GM21786 (cell line): ENCODE measurements around the gene HOXC5.
"Not testable (repeated sequence)": the region's sequence is repeated elsewhere in the genome, so short reads cannot be mapped to it uniquely, and the experiment has no call there.

Source experiments
- ATAC-seq: cut with Tn5 transposase; IDR thresholded peaks from one replicate; pipeline ENCODE4 v1.9.1; 2021; ENCODE audit not compliant: unreplicated experiment

HOXC5 gene

DNA sequence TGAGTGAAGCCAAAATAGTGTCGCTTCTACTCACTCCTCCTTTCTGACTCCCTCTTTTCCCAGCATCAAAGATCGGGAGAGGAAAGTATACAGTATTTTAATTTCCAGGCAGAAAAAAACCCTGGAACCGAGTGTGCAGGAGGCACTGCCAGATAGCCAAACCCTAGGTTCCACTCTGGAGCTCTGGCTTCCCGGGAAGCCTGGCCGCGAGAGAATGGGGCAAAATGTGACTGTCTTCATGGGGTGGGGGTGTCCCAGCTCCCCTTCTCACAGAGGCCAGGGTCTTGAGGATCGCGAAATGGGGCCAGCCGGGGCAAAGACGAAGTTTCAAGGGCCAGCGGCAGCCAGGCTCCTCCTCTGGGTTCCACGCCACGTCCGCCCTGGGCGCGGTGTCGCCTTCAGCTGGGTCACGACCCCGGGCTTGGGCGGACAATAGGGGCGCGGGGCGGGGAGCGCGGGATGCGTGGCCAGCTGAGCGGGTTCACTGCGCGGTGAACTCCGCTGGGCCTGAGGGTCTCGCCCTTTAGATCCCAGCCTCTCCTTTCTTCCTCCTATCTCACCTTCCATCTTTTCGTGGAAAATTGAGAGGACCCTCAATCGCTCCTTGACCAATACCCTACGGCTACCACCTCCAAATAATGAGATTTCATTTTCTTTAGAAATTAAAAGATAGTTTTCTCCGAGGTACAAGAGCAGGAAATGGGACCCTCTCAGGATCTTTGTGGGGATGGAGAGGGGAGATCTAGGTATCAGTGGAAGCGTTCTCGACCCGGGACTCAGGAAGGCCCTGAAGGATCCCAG is 27.5 kb downstream of the HOXC5 start:
- no peak for ATAC-seq

DNA sequence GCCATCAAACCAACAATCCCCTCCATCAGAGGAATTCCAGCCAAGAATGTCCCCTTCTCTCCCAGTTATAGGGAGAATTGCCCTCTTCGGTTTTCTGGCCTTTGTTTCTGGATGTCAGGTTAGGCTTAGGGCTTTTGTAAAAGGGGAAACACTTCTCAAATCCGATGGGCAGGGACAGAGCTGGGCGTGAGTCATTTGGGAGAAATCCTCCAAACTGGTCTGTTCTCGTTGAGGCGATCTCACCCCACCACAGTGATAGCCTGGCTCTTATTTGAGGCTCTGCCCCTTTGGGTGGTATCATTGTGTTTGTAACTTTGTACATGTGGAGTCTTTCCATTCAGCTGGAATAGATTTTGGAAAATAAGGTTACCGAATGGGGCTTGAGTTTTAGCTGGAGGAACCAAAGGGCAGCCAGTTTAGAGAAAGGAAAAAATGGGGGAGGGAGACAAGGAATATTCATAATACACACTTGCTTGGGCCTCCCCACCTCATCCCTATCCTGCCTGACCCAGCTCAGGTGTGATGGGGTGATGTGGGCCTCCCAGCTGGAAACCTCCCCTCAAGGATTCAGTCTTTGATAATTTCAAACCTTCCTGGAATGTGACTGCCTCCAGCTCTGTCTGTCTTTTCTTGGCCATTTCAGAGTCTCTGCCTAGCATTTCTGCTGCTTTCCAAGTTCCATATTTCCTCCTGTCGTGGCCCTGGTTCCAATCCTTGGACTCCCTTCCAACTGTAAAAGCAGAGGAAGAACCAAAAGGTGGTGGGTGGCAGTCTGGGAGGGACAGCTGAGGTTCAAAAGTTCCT is 28.3 kb downstream of the HOXC5 start:
- no peak for ATAC-seq

DNA sequence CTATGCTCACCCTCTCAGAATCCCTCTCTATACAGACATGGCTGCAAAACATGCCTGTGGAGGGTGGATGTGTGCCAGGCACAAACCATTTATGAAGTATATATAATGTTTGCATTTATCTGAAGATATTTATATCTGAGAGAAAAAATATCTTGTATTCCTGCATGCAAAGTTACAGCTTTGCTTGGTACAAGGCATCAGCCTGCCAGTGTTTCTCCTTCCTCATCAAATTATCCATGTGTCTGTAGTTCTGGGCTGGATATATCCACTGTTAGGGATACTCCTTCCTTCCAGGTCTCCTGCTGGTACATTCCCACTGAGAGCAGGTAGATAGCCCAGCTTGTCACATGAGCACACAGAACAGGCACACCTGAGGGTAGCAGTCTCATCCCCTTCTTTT is 32.8 kb downstream of the HOXC5 start:
- no peak for ATAC-seq

DNA sequence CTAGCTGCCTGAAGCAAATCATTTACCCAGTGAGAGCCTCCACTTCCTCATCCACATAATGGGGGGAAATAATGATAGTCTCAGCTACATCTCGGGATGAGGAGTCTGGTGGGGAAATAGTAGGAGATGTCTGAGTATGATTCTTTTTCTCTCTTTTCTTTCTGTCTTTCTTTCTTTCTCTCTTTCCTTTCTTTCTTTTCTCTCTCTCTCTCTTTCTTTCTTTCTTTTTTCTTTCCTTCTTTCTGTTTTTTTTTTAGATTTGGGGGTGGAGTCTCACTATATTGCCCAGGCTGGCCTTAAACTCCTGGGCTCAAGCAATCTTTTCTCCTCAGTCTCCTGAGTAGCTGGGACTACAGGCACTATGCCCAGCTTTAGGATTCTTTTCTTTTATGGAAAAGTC is 33.6 kb downstream of the HOXC5 start:
- ATAC-seq = no peak

DNA sequence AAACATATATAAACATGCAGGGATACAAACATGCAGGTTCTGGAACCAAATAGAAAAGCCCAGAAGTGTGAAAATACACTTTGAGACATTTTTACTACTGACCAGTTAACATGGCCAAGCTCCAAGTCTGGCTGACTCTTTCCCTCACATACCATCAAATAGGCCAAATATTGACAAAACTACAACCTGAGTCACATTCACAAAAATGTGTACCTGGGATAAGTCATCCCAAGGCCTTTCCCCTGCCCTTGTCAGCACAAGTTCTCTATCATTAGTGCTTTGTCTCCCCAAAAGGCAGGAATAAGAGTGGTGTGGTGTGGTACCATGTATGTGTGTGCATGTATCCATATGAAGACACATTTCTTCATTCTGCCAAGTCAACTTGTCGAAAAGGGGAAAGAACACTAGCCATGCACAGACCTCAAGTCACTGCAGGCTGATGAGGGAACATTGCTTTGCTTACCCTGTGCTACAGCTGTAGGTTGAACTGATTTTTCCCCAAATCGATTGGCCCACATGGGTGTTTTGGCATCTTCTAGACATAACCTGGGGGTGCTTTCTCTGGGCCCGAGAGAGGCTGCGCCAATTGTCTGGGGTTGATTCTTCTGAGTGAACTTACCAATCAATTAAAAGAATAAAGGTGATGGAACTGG is 35.7 kb downstream of the HOXC5 start:
- no peak for ATAC-seq

DNA sequence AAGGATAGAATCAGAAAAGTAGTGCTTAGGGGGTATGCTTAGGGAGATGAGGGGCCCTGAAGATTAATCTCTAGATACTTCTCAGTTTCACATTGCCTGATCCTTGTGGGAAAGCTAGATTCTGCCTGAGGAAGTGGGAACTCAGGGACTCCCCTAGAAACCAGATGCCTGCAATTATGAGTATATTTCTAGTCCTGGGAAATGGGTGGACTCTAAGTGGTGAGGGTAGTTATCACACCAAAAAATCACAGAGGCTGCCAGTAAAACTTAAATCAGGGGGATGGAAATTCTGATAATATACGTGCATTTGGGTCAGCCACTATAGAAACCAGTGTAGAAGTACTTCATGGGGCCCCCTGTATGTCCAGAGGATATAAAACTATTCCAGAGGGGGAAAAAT is 39.1 kb downstream of the HOXC5 start:
- no peak for ATAC-seq

DNA sequence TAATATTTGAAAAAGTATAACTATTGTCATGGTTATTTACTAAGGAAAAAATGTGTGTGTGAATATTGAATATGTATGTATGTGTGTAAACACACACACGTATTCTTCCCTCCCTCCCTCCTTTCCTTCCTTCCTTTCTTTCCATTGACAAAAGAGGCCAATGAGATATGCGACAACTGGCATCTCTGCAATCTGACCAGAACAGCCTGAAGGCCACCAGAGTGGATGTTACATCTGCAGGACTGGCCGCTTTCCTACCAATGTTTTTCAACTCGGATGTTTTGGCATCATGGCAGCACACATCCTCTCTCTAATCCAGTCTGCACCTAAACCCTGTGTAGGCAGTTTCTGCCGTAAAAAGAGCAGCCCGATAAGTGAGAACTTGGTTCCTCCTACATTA is 41.5 kb downstream of the HOXC5 start:
- no peak for ATAC-seq

DNA sequence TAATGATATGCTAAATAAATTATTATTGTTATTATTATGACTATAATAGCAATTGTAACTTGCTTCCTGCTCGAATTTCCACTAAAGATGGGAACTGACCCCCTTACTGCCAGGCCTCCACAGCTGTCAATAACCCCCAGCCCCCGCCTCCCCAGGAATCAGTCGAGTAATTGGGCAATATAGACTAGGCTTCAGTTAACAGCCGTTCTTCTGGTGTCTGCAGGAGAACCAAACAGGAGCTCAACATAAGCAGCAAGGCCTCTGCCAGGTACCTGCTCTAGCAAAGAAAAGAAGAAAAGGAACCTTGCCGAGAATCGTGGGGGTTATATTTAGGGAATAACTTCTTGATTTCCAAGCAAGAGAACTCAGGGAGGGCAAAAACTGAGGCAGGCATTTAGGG is 42.6 kb downstream of the HOXC5 start:
- ATAC-seq = no peak

DNA sequence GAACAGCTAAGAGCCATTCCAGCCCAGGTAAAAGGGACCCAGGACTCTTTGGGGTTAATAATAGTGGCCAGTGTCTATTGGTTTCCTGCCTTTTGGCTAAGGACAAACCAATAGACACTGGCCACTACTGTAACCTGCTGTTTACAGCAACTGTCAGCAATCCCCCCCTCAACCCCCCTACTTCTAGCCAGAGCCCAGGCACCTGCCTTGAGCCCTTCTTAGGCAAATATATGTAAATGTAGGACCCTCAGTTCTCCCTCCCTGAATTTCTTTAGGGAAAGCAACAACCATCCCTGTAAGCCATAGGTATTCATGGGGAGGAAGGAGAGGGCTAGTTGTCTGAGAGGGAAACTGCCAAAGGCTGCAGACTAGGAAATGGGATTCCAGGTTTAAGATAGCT is 43.1 kb downstream of the HOXC5 start:
- ATAC-seq = no peak

DNA sequence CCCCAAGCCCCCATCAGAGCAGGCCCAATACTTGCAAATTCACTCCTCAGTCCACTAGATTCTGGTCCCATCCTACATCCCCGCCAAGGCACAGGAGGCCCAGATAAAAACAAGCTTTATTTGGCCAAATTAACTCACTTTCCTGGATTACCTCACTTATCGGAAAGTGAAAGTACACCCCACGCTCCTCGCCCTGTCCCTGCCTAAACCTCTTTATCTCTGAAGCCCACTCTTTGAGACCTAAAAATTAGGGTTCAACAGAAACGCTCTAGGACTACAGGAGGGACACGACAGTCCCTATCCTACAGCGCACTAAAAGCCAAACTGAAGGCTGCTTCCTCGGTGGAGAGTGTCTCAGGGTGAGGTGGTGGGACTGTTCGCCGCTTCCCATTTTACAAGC is 45.0 kb downstream of the HOXC5 start:
- not testable (repeated sequence) for ATAC-seq

DNA sequence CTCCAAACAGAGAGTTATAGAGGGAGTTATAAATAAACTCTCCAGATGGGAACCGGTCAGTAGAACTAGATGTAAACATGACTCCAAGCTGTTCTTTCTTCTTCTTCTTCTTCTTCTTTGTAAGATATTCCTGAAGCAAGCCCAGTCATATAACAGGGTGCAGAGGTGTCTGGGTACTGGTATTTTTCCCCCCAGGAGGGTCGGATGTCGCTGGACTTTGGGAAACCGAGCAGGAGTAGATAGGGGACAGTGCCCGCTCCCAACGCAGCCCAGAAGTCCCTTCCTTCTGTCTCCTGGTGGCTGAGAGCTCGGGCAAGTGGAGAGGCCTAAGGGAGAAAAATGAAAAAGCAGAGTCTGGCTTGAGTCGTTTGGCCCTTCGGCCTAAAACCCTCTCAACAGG is 46.3 kb downstream of the HOXC5 start:
- ATAC-seq = not testable (repeated sequence)

DNA sequence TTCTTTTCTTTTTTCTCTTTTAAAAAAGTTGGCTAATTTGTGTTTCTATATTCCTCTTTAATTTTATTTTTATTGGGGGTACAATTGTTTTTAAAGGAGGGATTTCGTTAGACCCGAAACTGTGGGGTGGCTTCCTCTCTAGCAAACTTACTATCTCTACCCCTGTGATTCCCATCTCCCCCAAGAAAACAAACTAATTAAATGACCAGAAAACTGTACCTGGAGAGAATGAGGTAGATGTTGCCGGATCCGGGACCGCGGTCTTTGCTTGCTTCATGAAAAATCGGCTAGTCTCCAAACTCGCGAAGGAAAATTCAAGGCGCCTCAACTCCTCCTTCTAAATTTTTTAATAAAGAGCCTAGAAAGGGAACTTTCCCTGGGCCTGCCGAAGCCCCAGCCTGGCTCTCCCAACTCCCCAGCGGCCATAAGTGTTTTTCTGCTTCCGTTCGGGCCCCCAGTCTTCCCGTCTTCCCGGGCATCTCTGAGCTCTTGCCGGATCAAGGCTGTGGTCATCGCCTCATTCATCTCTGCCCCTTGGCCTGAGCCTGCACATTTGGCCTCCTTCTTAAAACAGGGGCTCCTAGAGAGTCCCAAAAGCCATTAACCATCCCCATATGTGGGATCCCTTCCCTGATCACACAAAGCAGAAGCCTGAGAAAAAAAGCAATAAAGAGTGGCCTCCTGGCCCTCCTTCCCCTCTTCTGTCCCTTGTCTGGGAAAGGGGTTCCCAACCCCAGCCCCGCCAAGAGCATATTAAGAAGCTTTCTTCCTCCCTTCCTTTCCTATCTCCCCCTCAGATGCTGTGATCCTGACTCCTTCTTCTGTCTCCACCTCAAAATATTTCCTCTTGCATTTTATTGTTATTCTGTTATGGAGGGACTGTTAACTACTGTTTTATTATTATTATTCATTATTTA is 47.4 kb downstream of the HOXC5 start:
- not testable (repeated sequence) for ATAC-seq

DNA sequence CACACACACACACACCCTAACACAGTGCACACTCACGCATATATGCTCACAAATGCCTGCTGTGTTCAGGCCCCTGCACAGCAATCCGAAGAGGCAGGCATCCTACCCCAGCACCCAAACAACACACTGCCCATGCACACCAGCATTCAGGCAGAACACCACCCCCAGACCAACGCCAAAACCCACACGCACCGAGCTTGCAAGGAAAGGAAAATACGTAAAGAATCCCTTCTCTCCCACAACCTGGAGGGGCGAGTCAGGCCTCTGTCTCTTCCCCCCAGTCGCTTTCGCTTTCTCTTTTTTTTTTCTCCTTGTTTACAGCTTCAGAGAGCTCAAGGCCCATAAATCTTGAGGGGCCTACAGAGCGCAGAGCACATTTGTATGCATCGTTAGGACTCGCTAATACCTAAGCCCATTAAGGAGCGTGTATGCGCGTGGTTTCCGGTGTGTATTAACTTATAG is 48.2 kb downstream of the HOXC5 start:
- ATAC-seq = not testable (repeated sequence)

DNA sequence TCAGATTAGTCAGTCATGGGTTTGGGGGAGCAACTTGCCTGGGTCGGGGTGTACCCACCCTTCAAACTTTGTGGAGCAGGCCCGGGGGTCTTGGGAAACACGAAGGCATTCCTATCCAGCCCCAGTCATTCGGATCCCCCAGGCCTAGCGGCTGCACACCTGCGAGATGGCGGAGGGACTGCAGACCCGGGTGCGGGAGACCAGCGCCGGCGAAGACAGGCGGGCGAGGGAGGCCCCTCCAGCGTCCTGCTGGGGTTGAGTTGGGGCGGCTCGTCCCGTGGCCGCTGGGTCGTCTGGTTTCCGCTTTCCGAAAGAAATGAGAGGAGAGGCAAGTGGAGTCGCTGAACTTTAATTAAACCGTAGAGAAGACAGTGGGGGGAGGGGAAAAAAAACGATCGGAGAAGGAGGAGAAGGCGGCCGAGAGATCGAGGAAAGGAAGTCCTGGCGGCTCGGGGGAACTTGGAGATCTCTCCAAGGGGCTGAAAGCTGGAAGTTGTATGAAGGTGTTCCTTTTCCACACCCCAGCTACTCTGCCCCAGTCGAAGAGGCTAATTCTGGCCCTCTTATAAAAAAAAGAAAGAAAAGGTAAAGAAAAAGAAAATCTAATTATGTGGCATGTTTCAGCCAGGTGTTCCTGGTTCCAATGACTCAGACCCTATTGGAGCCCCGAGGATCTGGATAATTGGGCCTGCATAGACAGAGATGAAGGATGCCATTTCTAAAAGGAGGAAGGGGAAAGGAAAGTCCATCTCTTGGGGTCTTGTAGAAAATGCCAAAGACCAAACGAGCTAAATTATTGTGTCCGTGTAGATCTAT is 48.9 kb downstream of the HOXC5 start:
- not testable (repeated sequence) for ATAC-seq

DNA sequence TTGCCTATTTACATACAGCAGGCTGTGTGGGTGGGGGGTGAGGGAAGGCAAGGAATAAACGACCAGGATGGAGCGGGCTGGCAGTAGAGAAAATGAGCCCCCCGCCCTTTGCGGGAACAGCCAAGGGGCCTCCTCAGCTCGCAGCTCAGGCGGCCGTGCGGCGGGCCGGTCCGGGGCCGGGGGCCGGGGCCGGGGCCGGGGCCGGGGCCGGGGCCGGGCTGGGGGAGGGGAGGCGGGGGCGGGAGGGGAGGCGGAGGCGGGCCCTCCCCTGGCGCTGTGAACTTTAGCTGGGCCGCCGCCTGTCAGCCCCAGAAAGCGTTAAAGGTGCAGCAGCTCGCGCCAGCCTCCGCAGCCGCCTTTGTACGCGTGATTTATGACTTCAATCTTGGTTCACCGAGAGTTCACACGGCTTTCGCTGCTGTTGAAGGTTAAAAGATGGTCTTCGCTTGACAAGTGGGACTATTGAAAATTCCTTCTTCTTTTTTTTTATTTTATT is 49.6 kb downstream of the HOXC5 start:
- no peak for ATAC-seq
